DND-41 (cell line): ENCODE data around the gene BDNF.

Experiments used
- ATAC-seq: fragments of 200-7000 bp; cut with Tn5 transposase; 3 replicates; pipeline ENCODE4 v1.9.1; 2021; ENCODE audit warnings: low read depth; ENCODE audit not compliant: insufficient read depth
- DNase-seq: peaks from one replicate; pipeline ENCODE4 v3.0.0-alpha.2; 2020
- H2AFZ ChIP-seq: 2 replicates; pipeline ENCODE4 v1.6.0; 2012; ENCODE audit warnings: low read depth, low read length
- H3K27ac ChIP-seq: 2 replicates; pipeline ENCODE4 v1.5.1; 2012; ENCODE audit warnings: low read length, inconsistent platforms
- H3K27me3 ChIP-seq: fragments of 200-600 bp; sonication (generic); 2 replicates; pipeline ENCODE4 v1.6.0; 2012; ENCODE audit warnings: low read length, mild to moderate bottlenecking, inconsistent platforms; ENCODE audit not compliant: insufficient read depth, poor library complexity
- H3K36me3 ChIP-seq: 2 replicates; pipeline ENCODE4 v1.5.1; 2012; ENCODE audit warnings: low read length, inconsistent platforms; ENCODE audit not compliant: insufficient read depth
- H3K4me1 ChIP-seq: 2 replicates; pipeline ENCODE4 v1.5.1; 2012; ENCODE audit warnings: mild to moderate bottlenecking, low read length; ENCODE audit not compliant: insufficient read depth
- H3K4me2 ChIP-seq: 2 replicates; pipeline ENCODE4 v1.6.0; 2012; ENCODE audit warnings: mild to moderate bottlenecking, moderate library complexity, low read length, inconsistent platforms; ENCODE audit not compliant: insufficient read depth
- H3K4me3 ChIP-seq, 2 experiments: fragments of 200-600 bp in 1 of 2; shearing (Covaris generic) in 1 of 2; 2 replicates each; pipeline ENCODE4 v1.5.1; 2012 to 2016; ENCODE audit warnings: inconsistent platforms in 2 of 2, low read length in 2 of 2, mild to moderate bottlenecking in 2 of 2, low read depth in 1 of 2, moderate library complexity in 1 of 2
- H3K79me2 ChIP-seq: 2 replicates; pipeline ENCODE4 v1.6.0; 2012; ENCODE audit warnings: low read length, inconsistent platforms; ENCODE audit not compliant: insufficient read depth
- H3K9ac ChIP-seq: 2 replicates; pipeline ENCODE4 v1.6.0; 2012; ENCODE audit warnings: low read depth, mild to moderate bottlenecking, inconsistent platforms, low read length, moderate library complexity
- H3K9me3 ChIP-seq: 2 replicates; pipeline ENCODE4 v1.5.1; 2012; ENCODE audit warnings: low read length, moderate library complexity, mild to moderate bottlenecking, inconsistent platforms; ENCODE audit not compliant: insufficient read depth, severe bottlenecking
- H4K20me1 ChIP-seq: 2 replicates; pipeline ENCODE4 v1.6.0; 2012; ENCODE audit warnings: low read length; ENCODE audit not compliant: insufficient read depth
- EZH2 ChIP-seq: IDR thresholded peaks from 3 replicates; pipeline ENCODE4 v1.6.1; 2012; ENCODE audit warnings: borderline replicate concordance, low read depth, mild to moderate bottlenecking, moderate library complexity, low read length, inconsistent platforms; ENCODE audit not compliant: severe bottlenecking
- TF ChIP-seq, protein P1 (sequence below): IDR thresholded peaks from 2 replicates; pipeline ENCODE4 v1.5.1; 2012; ENCODE audit warnings: borderline replicate concordance, low read length, moderate library complexity, mild to moderate bottlenecking; ENCODE audit not compliant: poor library complexity, severe bottlenecking; ENCODE audit errors: extremely low read depth

BDNF gene

DNA sequence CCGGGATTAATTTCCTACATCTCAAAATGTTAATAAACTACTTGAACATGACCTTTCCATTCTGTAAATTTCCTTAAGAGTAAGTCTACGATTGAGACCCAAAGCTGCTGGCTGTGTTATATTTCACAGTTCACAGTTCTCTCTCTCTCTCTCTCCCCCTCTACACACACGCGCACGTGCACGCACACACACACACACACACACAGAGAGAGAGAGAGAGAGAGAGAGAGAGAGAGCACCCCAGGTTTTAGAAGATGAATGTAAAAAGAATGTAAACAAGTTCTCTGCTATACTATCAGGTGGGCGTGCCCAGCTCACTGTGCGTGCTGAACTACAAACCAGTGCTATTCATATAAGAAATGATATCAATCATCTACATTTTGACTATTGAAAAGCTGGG is 3.3 kb downstream of the BDNF start:
- Histone ChIP-seq H3K4me3 (no peak overlapping the region), H3K9me3 (no peaks in the 10 kb centered on the region)
- no peak for ATAC-seq

GRCh38 chr11:27696115-27696514 is 4.1 kb downstream of the BDNF start:
- no peak overlapping the region for H2AFZ ChIP-seq
- H3K4me2 ChIP-seq: no peak overlapping the region
- no peaks in the 10 kb centered on the region for H3K36me3 ChIP-seq
- H3K4me3 ChIP-seq: no peak overlapping the region
- ATAC-seq (no peak), DNase-seq (no peak)
- peaks cover 3% of the 10 kb centered on the region for H3K27me3 ChIP-seq
- H3K79me2 ChIP-seq: no peaks in the 10 kb centered on the region
- H3K27ac ChIP-seq: no peak overlapping the region
- no peak for TF ChIP-seq EZH2
- TF ChIP-seq, protein P1, sequence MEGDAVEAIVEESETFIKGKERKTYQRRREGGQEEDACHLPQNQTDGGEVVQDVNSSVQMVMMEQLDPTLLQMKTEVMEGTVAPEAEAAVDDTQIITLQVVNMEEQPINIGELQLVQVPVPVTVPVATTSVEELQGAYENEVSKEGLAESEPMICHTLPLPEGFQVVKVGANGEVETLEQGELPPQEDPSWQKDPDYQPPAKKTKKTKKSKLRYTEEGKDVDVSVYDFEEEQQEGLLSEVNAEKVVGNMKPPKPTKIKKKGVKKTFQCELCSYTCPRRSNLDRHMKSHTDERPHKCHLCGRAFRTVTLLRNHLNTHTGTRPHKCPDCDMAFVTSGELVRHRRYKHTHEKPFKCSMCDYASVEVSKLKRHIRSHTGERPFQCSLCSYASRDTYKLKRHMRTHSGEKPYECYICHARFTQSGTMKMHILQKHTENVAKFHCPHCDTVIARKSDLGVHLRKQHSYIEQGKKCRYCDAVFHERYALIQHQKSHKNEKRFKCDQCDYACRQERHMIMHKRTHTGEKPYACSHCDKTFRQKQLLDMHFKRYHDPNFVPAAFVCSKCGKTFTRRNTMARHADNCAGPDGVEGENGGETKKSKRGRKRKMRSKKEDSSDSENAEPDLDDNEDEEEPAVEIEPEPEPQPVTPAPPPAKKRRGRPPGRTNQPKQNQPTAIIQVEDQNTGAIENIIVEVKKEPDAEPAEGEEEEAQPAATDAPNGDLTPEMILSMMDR: no peak
- no peaks in the 10 kb centered on the region for H3K9me3 ChIP-seq
- no peaks in the 10 kb centered on the region for H4K20me1 ChIP-seq
- H3K9ac ChIP-seq: no peak overlapping the region
- H3K4me1 ChIP-seq: no peaks in the 10 kb centered on the region

More for the DNA sequence above, 3.3 kb downstream of the BDNF start:
- Histone ChIP-seq H3K4me1 (no peaks in the 10 kb centered on the region), H3K27me3 (peaks cover 3% of the 10 kb centered on the region), H3K4me2 (no peak overlapping the region), H3K79me2 (no peaks in the 10 kb centered on the region), H3K36me3 (no peaks in the 10 kb centered on the region), H4K20me1 (no peaks in the 10 kb centered on the region), H3K9ac (no peak overlapping the region), H3K27ac (no peak overlapping the region), H2AFZ (no peak overlapping the region)
- TF ChIP-seq, protein P1: no peak
- TF ChIP-seq EZH2: no peak
- DNase-seq: no peak

GRCh38 chr11:27694992-27695391 is 5.3 kb downstream of the BDNF start:
- no peak for DNase-seq
- Histone ChIP-seq H3K9me3 (no peaks in the 10 kb centered on the region), H3K79me2 (no peaks in the 10 kb centered on the region), H4K20me1 (no peaks in the 10 kb centered on the region), H3K4me2 (no peak overlapping the region), H2AFZ (no peak overlapping the region), H3K36me3 (no peaks in the 10 kb centered on the region), H3K4me1 (no peaks in the 10 kb centered on the region), H3K4me3 (no peak overlapping the region), H3K27ac (no peak overlapping the region), H3K27me3 (peaks cover 3% of the 10 kb centered on the region), H3K9ac (no peak overlapping the region)
- no peak for ATAC-seq
- TF ChIP-seq EZH2: no peak
- TF ChIP-seq, protein P1: peak; percentile 49

DNA sequence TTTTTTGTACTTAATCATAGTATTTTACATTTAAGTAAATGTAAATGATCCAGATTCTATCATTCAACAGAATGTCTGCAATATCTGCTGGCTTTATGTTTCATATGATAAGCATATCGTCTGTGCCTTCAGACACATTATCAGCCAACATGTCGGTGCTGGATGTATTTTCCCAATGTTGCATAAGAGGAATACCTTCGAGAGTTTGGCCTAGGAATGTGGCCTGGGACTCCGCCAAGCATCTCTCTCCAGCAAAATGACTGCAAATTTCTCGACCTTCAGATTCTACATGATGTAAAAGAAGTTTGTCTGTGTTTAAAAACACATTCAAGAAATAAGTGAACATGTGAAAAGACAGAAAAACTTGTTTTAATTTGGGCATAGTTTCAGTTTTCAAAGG is 6.9 kb downstream of the BDNF start:
- H3K79me2 ChIP-seq: no peaks in the 10 kb centered on the region

More for the DNA sequence above, 6.9 kb downstream of the BDNF start:
- Histone ChIP-seq H3K27me3 (peaks cover 3% of the 10 kb centered on the region), H3K9ac (no peak overlapping the region), H2AFZ (no peak overlapping the region), H3K4me2 (no peak overlapping the region), H3K36me3 (no peaks in the 10 kb centered on the region), H3K4me3 (no peak overlapping the region), H3K4me1 (no peaks in the 10 kb centered on the region), H3K27ac (no peak overlapping the region), H3K9me3 (no peaks in the 10 kb centered on the region), H4K20me1 (no peaks in the 10 kb centered on the region)
- ATAC-seq (no peak), DNase-seq (no peak)
- no peak for TF ChIP-seq EZH2
- TF ChIP-seq, protein P1: no peak
